AG04450 (cell line): Measurements from ENCODE around the gene NPTX1. TPM values are rescaled to one million over a fixed set of nuclear protein-coding genes. Genes with fewer than 3 reads are reported as not detected.

ENCODE experiments used
- CTCF ChIA-PET: fragments of 300-600, 350-600 bp; formaldehyde crosslinking; extraction: SDS; loops from one replicate; lab custom pipeline; 2022; ENCODE audit warnings: antibody characterized with exemption, inconsistent platforms; lab: Charles Lee
- POLR2A ChIA-PET: fragments of 350-600 bp; formaldehyde crosslinking; extraction: SDS; loops from one replicate; lab custom pipeline; 2021; ENCODE audit warnings: antibody characterized with exemption, inconsistent platforms; lab: Yijun Ruan, JAX
- DNase-seq: peaks from one replicate; pipeline ENCODE4 v3.0.0-alpha.2; 2011; ENCODE audit warnings: low read depth, low spot score
- H3K27ac ChIP-seq: one replicate; pipeline ENCODE4 v1.5.1; 2012; ENCODE audit warnings: low read depth, low read length, control low read depth
- H3K27me3 ChIP-seq: one replicate; pipeline ENCODE4 v1.6.0; 2012; ENCODE audit warnings: low read length; ENCODE audit not compliant: control insufficient read depth, insufficient read depth
- H3K4me3 ChIP-seq: 2 replicates; pipeline ENCODE4 v1.5.1; 2011; ENCODE audit warnings: mild to moderate bottlenecking, low read depth, low read length, control low read depth
- H3K9me3 ChIP-seq: 2 replicates; pipeline ENCODE4 v1.5.1; 2012; ENCODE audit warnings: low read length; ENCODE audit not compliant: control insufficient read depth, insufficient read depth
- polyA plus RNA-seq: library from polyadenylated mRNA; depleted of rRNA; stranded (reverse); fragments of >200 nt; gene quantifications from 2 replicates; pipeline ENCODE4 v1.2.3, GENCODE V29; 2011
- TF ChIP-seq, protein P1 (sequence below): IDR thresholded peaks from 2 replicates; pipeline ENCODE4 v1.5.1; 2011; ENCODE audit warnings: low read depth, low read length, control low read depth, inconsistent platforms

NPTX1 gene
- polyA plus RNA-seq, 1 experiment, result 6.5 TPM

DNA sequence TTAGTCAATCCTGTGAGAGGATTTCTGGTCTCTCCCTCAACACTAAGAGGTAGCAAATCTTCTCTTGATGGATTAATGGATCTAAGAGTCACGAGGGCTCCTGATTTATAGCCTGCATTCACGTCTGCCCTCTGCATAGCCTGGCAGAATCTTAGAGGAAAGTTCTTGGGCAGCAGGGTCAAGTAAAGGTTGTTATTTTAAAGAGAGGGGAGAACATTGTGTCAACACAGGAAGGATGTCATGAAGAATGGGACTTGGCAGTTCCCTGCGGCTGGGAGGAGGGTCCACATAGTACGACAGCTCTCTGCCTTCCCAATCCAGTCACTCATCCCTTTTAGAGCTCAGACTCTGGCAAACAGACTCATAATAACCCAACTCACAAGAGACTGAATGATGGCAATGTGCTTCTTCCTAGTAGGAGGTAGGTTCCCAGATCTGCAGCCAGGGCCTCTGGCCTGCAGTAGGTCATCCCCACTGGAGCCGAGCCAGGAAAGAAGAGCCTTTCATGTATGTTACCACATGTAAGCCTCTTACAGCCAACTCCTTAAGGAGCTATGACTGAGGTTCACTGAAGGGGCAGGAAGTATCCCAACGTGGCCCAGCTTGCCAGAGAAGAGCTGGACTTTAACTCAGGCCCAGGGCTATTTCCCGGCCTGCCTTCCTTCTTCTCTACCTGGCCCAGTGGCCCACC, 42.8 kb upstream of the NPTX1 start:
- DNase-seq, result no peak
- Histone ChIP-seq H3K27me3 (peaks cover 15% of the 10 kb centered on the region), H3K27ac (no peak overlapping the region), H3K4me3 (no peak overlapping the region), H3K9me3 (peaks cover 7% of the 10 kb centered on the region)
- ChIA-PET POLR2A (no interaction called here), CTCF (no interaction called here)
- TF ChIP-seq, protein P1, sequence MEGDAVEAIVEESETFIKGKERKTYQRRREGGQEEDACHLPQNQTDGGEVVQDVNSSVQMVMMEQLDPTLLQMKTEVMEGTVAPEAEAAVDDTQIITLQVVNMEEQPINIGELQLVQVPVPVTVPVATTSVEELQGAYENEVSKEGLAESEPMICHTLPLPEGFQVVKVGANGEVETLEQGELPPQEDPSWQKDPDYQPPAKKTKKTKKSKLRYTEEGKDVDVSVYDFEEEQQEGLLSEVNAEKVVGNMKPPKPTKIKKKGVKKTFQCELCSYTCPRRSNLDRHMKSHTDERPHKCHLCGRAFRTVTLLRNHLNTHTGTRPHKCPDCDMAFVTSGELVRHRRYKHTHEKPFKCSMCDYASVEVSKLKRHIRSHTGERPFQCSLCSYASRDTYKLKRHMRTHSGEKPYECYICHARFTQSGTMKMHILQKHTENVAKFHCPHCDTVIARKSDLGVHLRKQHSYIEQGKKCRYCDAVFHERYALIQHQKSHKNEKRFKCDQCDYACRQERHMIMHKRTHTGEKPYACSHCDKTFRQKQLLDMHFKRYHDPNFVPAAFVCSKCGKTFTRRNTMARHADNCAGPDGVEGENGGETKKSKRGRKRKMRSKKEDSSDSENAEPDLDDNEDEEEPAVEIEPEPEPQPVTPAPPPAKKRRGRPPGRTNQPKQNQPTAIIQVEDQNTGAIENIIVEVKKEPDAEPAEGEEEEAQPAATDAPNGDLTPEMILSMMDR, result no peak

DNA sequence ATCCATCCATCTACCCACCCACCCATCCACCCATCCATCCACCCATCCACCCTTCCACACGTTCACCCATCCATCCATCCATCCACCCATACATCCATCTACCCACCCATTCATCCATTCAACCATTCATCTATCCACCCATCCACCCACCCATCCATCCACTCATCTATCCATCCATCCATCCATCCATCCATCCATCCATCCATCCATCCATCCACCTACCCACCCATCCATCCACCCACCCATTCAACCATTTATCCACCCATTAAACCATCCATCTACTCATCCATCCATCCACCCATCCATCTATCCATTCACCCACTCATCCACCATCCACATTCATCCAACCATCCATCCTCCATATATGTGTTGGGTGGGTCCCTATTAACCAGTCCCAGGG, 42.0 kb upstream of the NPTX1 start:
- Histone ChIP-seq H3K27ac (no peak overlapping the region), H3K9me3 (peaks cover 5% of the 10 kb centered on the region), H3K4me3 (no peak overlapping the region), H3K27me3 (peaks cover 14% of the 10 kb centered on the region)
- TF ChIP-seq, protein P1, result no peak
- DNase-seq, result no peak
- ChIA-PET POLR2A (no interaction called here), CTCF (no interaction called here)

DNA sequence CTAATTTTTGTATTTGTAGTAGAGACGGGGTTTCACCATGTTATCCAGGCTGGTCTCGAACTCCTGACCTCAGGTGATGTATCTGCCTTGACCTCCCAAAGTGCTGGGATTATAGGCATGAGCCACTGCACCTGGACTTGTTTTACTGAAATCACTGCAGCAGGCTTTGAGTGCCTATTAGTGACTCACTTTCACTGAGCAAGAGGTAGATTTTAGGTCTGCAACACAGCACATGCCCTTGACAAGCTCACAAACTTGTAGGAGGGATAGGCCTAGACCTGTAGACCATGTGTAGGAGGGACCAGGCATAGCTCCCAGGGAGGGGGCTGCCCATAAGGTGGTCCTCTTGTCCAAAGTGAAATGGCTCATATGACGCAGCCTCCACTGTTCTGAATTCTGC, 41.2 kb upstream of the NPTX1 start:
- TF ChIP-seq, protein P1, result no peak
- ChIA-PET CTCF (no interaction called here), POLR2A (no interaction called here)
- H3K4me3 ChIP-seq, result no peak overlapping the region
- H3K27ac ChIP-seq, result no peak overlapping the region
- no peak for DNase-seq
- no peaks in the 10 kb centered on the region for H3K9me3 ChIP-seq
- peaks cover 8% of the 10 kb centered on the region for H3K27me3 ChIP-seq

DNA sequence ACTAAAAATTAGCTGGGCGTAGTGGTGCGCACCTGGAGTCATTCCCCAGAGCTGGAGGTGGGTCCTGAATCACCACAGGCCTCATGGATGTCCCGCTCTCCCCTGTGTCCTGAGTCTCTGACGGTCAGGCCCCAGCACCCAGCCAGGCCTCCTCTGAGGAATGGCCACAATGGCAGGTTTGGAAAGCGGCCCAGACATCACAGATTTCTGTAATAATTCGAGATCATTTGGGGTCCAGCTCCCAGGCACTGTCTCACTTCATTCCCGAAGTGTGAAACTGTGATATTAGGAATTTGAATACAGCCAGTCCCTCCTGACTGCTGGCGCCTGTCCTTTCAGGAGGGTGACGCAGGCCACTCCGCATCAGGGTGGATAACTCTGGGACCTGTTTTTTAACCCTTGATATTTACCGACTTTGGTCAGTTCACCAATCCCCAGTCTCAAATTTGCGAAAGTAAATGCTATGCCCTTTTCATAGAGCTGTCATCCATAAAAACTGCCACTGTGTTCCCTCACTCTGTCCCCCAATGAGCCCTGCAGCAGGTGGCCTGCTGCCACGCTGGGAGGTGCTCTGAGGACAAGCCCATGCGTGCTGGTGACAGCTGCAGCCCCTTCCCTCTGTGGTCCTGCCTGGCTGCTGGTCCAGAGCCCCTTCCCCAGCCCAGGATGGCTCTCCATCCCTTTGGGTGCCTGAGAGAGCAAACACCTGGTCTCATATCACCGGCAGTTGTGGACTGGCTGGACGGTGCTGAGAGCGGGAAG, 39.9 kb upstream of the NPTX1 start:
- Histone ChIP-seq H3K9me3 (no peaks in the 10 kb centered on the region), H3K27ac (no peak overlapping the region), H3K4me3 (no peak overlapping the region), H3K27me3 (peaks cover 8% of the 10 kb centered on the region)
- CTCF ChIA-PET, result no interaction called here
- no peak for DNase-seq
- TF ChIP-seq, protein P1, result no peak
- POLR2A ChIA-PET, result no interaction called here

DNA sequence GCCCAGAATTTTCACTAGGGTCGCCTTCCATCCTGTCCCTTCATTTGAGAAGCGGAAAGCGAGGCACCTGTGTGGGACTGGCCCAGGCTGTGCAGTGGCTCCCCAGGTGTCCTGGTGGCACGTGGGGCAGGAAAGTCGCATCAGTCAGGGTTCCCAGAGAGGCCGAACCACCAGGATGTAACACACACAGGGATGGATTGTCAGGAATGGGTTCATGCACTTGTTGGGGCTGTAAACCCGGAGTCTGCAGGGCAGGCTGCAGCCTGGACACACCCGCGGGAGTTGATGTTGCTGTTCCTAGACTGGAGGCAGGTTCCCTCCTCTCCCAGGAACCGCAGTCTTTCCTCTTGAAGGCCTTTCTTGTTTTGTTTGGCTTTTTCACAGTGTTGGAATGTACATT, 37.5 kb upstream of the NPTX1 start:
- Histone ChIP-seq H3K27ac (no peak overlapping the region), H3K4me3 (no peak overlapping the region), H3K9me3 (no peaks in the 10 kb centered on the region), H3K27me3 (peaks cover 10% of the 10 kb centered on the region)
- ChIA-PET CTCF (no interaction called here), POLR2A (no interaction called here)
- TF ChIP-seq, protein P1, result no peak
- DNase-seq, result no peak
